ENCODE results near the gene AMN.

The AMN gene

GRCh38 chr14:102970496-102970895 lies 48.0 kb downstream of the AMN start:
- DNase-seq (ENCODE audit: low spot score): no peak
- in situ Hi-C loops (cut with MboI; ENCODE audit: low pct_unique_long_range_greater_than_20kb, low sequenced_read_pairs, unreplicated experiment): no loop called here
- no peak for TF ChIP-seq CTCF (IDR thresholded peaks at IDR 0.05; ENCODE audit: extremely low read depth, insufficient read depth, missing control alignments)

- no peak for TF ChIP-seq CTCF (IDR thresholded peaks at IDR 0.05; ENCODE audit: extremely low read depth, insufficient read depth, missing control alignments)
- DNase-seq (ENCODE audit: low spot score): no peak
- in situ Hi-C loops (cut with MboI; ENCODE audit: low pct_unique_long_range_greater_than_20kb, low sequenced_read_pairs, unreplicated experiment): no loop called here
Observed at GRCh38 chr14:102971314-102971713, 48.9 kb downstream of the AMN start.

- in situ Hi-C loops (cut with MboI; ENCODE audit: low pct_unique_long_range_greater_than_20kb, low sequenced_read_pairs, unreplicated experiment): no loop called here
Observed at GRCh38 chr14:102971836-102972606, 49.6 kb downstream of the AMN start.

GRCh38 chr14:102973706-102974285 lies 51.3 kb downstream of the AMN start:
- DNase-seq (ENCODE audit: low spot score): no peak
- TF ChIP-seq CTCF (IDR thresholded peaks at IDR 0.05; ENCODE audit: extremely low read depth, insufficient read depth, missing control alignments): no peak
- in situ Hi-C loops (cut with MboI; ENCODE audit: low pct_unique_long_range_greater_than_20kb, low sequenced_read_pairs, unreplicated experiment): no loop called here

More at GRCh38 chr14:102971836-102972606, 49.6 kb downstream of the AMN start:
- no peak for DNase-seq (ENCODE audit: low spot score)
- no peak for TF ChIP-seq CTCF (IDR thresholded peaks at IDR 0.05; ENCODE audit: extremely low read depth, insufficient read depth, missing control alignments)

- no peak for DNase-seq (ENCODE audit: low spot score)
- no peak for TF ChIP-seq CTCF (IDR thresholded peaks at IDR 0.05; ENCODE audit: extremely low read depth, insufficient read depth, missing control alignments)
- in situ Hi-C loops (cut with MboI; ENCODE audit: low pct_unique_long_range_greater_than_20kb, low sequenced_read_pairs, unreplicated experiment): no loop called here
Observed at GRCh38 chr14:102975662-102976061, 53.2 kb downstream of the AMN start.

- no peak for DNase-seq (ENCODE audit: low spot score)
- in situ Hi-C loops (cut with MboI; ENCODE audit: low pct_unique_long_range_greater_than_20kb, low sequenced_read_pairs, unreplicated experiment): no loop called here
- no peak for TF ChIP-seq CTCF (IDR thresholded peaks at IDR 0.05; ENCODE audit: extremely low read depth, insufficient read depth, missing control alignments)
Observed at GRCh38 chr14:102977475-102977874, 55.0 kb downstream of the AMN start.
